CMK (cell line): ENCODE data around the gene APOBEC3C.
"Not testable (repeated sequence)": the region's sequence is repeated elsewhere in the genome, so short reads cannot be mapped to it uniquely, and the experiment has no call there.

Experiments used
- DNase-seq: peaks from one replicate; pipeline ENCODE4 v3.0.0-alpha.2; 2010; ENCODE audit warnings: low read depth

APOBEC3C gene

DNA sequence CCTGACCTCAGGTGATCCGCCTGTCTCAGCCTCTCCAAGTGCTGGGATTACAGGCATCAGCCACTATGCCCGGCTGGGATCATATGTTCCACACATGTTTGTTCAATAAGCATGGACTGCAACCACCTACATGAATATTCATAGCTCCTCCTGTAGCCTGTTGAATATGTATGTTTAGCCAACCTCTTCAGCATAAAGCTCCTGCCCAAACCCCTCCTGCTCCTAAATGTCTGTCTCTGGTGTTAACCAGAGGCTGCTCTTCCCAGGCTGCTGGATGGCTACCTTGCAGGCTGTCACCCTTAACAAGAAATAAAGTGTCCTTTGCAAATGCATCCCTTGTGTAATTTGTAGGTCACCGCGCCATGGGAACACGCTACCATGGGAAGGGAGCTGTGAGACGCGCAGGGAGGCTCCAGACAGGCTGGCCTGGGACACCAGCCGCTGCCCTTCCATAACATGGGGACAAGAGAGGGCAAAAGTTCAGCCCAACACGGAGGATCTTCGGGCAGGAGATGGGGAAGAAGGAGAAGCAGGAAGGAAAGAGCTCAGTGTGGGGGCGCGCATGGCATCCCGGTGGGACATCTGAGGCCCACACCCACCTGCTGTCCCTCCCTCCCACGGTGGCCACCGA is 6.1 kb downstream of the APOBEC3C start:
- not testable (repeated sequence) for DNase-seq

DNA sequence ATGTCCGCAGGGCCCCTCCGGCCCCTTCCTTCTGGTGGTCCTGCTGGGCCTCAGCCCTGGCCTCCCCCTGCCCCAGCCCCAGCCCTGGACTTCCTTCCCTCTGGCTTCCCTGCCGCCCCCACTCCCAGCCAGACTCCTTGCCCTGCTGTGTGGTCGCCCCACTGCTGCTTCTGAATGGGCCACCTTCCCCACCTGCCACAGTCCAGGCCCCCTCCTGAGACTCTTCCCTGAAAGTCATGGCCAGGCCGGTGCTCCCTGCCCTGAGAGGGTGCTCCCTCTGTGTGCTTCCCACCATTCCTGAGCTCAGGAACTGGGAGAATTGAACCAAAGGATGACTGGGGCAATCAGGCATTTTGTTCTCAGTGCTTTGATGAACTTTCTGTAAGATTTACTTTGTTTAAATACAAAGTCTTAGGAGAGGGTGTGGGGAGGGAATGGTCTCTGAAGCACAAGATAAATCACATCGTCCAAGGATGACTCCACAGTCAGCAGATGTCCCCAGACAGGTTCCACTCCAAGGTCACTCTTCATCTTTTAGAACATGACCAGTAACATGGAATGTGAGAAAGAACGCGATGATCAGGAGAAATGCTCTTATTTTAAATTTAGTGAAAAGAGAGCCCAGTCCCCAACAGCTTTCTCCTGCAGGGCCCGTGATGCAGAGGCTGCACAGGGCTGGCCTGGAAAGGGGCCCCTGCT is 7.6 kb downstream of the APOBEC3C start:
- no peak for DNase-seq

DNA sequence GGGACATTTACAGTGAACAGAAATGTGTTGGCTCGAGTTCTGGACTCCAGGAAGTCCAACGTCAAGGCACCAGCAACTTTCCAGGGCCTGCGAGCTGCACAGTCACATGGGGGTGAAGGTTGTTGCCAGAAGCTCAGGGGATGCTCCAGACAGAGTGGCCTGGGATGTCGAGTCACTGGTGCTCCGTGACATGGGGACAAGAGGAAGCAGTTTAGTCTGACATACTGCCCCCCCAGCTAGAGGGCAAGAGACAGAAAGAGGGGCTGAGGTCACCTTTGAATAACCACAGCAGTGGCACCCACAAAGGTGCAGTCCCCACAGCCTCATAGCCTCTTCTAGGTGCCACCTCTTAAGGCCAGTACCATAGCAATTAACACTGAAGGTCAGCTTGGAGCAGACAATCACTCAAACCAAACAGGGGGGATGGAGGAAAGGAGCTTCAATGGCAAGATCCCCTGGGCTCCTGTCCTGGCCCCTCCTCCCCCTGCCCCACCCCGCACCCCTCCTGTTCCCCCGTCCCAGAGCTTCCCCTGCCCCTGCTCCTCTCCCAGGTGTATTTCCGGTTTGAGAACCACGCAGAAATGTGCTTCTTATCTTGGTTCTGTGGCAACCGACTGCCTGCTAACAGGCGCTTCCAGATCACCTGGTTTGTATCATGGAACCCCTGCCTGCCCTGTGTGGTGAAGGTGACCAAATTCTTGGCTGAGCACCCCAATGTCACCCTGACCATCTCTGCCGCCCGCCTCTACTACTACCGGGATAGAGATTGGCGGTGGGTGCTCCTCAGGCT is 10.7 kb downstream of the APOBEC3C start:
- DNase-seq, result no peak

DNA sequence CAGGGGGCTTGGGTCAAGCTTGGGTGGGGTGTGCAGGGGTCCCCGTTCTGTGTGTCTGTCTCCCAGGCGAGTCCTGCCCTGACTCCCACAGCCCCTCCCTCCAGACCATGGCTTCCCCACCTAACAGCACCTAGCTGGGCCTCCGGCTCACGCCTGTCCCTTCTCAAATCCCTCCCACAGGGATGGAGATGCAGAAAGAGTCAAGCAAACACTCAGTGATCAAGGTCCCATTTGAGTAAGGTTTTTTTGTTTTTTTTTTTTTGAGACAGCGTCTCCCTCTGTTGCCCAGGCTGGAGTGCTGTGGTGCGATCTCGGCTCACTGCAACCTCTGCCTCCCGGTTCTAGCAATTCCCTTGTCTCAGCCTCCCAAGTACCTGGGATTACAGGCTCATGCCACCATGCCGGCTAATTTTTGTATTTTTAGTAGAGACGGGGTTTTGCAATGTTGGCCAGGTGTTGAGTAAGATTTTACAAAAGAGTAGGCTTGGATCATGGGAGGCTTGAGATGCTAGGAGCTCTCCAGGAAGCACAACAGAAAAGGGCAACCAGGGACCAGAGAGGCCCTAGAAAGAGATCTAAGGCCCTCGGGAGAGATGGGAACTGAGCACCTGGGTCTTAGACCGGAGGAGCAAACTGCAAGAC is 12.6 kb downstream of the APOBEC3C start:
- DNase-seq, result no peak

DNA sequence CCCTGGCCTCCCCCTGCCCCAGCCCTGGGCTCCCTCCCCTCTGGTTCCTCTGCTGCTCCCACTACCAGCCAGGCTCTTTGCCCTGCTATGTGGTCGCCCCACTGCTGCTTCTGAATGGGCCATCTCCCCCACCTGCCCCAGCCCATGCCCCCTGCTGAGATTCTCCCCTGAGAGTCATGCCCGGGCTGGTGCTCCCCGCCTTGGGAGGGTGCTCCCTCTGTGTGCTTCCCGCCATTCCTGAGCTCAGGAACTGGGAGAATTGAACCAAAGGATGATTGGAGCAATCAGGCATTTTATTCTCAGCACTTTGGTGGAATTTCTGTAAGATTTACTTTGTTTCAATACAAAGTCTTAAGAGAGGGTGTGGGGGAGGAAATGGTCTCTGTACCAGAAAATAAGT is 13.7 kb downstream of the APOBEC3C start:
- DNase-seq, result no peak

DNA sequence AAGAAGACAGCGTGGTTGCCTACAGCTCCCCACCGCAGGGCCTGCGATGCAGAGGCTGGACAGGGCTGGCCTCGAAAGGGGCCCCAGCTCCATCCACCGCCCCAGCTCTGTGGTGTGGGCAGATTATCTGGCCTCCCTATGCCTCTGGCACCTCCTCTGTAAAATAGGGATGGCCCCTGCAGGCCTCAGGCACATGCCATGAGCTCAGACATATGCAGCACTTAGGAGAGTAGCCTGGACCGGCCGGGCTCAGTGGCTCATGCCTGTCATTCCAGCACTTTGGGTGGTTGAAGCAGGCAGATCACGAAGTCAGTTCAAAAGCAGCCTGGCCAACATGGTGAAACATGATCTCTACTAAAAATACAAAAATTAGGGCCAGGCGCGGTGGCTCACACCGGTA is 14.2 kb downstream of the APOBEC3C start:
- DNase-seq, result no peak

DNA sequence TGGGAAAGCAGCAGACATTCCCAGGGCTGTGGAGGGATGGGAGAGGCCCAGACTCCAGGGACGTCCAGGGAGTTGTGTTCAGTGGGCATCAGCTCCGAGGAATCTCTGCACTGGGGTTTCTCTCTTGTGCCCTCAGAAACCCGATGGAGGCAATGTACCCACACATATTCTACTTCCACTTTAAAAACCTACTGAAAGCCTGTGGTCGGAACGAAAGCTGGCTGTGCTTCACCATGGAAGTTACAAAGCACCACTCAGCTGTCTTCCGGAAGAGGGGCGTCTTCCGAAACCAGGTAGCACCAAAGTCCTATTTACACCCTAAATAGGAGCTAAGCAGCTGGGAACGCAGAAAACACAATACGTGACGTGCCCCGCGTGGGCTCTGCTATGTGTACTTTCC is 15.2 kb downstream of the APOBEC3C start:
- DNase-seq, result no peak

DNA sequence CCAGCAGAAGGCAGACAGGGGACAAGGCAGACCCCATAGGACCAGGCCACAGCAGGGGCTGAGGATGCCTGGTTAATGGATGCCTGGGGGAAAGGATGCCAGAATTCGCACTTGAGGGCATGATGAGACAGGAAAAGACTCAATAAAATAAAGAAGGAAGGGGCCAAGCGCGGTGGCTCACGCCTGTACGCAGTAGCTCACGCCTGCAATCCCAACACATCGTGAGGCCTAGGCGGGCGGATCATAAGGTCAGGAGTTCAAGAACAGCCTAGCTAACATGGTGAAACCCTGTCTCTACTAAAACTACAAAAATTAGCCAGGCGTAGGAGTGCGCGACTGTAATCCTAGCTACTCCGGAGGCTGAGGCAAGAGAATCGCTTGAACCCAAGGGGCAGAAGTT is 16.6 kb downstream of the APOBEC3C start:
- DNase-seq, result no peak

DNA sequence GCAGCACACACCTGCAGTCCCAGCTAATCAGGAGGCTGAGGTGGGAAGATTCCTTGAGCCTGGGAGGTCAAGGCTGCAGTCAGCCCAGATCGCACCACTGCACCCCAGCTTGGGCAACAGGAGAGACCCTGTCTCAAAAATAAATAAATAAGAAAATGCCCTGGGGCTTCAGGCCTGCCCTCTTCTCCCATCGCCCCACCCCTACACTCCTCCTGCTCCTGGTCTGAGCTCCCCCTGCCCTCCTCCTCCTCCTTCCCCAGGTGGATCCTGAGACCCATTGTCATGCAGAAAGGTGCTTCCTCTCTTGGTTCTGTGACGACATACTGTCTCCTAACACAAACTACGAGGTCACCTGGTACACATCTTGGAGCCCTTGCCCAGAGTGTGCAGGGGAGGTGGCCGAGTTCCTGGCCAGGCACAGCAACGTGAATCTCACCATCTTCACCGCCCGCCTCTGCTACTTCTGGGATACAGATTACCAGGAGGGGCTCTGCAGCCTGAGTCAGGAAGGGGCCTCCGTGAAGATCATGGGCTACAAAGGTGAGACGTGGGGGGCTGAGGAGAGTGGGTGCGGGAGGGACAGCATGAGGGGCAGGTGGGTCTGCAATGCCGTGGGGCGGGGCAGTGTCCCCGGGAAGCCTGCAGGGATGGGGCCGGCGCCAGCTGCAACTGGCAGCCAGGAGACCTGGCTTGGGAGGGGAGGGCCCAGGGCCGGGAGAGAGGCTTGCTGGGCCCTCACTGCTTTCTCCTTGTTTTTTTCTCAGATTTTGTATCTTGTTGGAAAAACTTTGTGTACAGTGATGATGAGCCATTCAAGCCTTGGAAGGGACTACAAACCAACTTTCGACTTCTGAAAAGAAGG is 17.6 kb downstream of the APOBEC3C start:
- DNase-seq, result not testable (repeated sequence)

DNA sequence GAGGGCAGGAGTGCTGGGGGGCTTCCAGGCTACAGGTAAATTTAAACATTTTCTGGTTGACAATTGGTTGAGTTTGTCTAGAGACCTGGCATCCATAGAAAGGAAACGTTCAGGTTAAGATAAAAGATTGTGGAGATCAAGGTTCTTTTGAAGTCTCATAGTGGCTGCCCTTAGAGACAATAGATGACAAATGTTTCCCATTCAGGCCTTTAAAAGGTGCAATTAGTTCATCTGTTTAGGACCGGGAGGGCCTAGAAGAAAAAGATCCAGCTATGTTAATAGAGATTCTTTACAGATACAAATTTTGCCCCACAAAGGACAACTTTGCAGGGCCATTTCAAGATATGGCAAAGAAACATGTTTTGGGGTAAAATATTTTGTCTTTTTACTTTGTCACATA is 23.0 kb downstream of the APOBEC3C start:
- not testable (repeated sequence) for DNase-seq

DNA sequence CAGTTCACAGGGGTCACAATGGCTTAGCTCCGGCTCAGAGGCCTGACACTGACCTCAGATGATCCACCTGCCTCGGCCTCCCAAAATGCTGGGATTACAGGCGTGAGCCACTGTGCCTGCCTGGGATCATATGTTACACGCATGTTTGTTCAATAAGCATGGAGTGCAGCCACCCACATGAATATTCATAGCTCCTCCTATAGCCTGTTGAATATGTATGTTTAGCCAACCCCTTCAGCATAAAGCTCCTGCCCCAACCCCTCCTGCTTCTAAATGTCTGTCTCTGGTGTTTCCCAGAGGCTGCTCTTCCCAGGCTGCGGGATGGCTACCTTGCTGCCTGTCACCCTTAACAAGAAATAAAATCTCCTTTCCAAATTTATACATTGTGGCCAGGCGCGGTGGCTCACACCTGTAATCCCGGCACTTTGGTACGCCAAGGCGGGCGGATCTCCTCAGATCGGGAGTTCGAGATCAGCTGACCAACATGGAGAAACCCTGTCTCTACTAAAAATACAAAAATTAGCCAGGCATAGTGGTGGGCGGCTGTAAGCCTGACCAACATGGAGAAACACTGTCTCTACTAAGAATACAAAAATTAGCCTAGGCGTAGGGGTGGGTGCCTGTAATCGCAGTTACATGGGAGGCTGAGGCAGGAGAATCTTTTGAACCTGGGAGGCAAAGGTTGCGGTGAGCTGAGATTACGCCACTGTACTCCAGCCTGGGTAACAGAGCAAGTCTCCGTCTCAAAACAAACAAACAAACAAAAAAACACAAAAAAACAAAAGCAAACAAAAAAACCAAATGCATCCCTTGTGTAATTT is 25.5 kb downstream of the APOBEC3C start:
- DNase-seq, result no peak

DNA sequence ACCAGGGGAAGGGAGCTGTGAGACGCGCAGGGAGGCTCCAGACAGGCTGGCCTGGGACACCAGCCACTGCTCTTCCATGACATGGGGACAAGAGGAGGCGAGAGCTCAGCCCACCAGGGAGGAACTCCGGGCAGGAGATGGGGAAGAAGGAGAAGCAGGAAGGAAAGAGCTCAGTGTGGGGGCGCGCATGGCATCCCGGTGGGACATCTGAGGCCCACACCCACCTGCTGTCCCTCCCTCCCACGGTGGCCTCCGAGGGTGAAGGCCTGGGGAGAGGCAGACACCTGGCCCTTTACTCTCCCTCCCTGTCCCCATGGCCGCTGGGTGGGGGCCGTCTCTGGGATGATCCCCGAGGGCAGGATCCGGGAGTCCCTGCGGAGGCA is 26.1 kb downstream of the APOBEC3C start:
- DNase-seq, result not testable (repeated sequence)

DNA sequence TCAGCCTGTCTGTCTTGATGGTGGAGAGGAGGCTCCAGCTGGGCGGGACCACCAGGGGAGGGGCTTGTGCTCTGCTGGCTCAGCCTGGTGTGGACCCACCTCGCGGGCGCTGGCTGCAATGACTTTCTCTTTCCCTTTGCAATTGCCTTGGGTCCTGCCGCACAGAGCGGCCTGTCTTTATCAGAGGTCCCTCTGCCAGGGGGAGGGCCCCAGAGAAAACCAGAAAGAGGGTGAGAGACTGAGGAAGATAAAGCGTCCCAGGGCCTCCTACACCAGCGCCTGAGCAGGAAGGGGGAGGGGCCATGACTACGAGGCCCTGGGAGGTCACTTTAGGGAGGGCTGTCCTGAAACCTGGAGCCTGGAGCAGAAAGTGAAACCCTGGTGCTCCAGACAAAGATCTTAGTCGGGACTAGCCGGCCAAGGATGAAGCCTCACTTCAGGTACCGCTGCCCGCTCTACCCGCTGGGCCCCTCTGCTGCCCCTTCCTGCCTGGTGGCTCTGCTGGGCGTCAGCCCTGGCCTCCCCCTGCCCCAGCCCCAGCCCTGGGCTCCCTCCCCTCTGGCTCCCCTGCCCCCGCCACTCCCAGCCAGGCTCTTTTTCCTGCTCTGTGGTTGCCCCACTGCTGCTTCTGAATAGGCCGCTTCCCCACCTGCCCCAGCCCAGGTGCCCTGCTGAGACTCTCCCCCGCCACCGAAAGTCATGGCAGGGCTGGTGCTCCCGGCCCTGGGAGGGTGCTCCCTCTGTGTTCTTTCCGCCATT is 26.7 kb downstream of the APOBEC3C start, which contains the start of gene APOBEC3F:
TSS of gene APOBEC3F (plus strand) at position 327 of the 759 bp plus-strand sequence. CDS start at position 424, 97 bp downstream.
- DNase-seq, result peak; percentile 47

DNA sequence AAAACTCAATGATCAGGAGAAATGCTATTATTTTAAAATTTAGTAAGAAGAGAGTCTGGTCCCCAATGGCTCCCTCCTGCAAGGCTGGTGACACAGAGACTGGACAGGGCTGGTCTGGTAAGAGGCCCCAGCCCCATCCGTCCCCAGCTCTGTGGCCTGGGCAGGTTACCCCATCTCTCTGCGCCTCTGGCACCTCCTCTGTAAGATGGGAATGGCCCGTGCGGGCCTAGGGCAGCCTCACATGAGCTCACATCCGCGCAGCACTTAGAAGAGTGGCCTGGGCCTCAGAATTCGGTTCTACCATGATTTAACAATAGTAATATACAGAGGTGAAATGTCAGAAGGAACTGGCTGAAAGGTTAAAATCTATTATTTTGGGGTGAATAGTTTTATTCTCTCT is 27.9 kb downstream of the APOBEC3C start:
- DNase-seq, result no peak

DNA sequence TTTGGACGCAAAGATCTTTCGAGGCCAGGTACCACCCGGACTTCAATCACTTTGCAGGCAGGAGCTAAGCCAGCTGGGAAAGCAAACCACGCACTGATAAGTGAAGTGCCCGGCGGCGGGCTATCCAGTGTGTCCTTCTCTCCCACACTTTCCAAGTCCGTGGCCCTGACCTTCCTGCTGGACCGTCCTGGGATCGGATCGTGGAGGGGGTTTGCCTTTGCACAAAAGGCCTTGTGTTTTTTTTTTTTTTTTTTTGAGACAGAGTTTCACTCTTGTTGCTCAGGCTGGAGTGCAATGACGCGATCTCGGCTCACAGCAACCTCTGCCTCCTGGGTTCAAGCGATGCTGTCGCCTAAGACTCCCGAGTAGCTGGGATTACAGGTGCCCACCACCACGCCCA is 29.0 kb downstream of the APOBEC3C start:
- DNase-seq, result not testable (repeated sequence)

DNA sequence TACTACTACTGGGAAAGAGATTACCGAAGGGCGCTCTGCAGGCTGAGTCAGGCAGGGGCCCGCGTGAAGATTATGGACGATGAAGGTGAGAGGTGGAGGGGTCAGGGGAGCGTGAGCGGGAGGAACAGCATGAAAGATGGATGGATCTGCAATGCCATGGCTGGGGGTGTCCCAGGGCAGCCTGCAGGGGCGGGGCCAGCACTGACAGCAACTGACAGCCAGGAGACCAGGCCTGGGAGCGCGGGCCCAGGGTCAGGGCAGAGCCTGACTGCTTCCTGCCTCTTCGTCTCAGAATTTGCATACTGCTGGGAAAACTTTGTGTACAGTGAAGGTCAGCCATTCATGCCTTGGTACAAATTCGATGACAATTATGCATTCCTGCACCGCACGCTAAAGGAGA is 31.1 kb downstream of the APOBEC3C start:
- DNase-seq, result not testable (repeated sequence)

DNA sequence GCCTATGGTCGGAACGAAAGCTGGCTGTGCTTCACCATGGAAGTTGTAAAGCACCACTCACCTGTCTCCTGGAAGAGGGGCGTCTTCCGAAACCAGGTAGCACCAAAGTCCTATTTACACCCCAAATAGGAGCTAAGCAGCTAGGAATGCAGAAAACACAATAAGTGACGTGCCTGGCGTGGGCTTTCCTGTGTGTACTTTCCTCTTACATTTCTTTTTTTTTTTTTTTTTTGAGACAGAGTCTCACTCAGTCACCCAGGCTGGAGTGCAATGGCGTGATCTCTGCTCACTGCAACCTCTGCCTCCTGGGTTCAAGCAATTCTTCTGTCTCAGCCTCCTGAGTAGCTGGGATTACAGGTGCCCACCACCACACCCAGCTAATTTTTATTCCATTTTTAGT is 35.4 kb downstream of the APOBEC3C start:
- DNase-seq, result not testable (repeated sequence)

DNA sequence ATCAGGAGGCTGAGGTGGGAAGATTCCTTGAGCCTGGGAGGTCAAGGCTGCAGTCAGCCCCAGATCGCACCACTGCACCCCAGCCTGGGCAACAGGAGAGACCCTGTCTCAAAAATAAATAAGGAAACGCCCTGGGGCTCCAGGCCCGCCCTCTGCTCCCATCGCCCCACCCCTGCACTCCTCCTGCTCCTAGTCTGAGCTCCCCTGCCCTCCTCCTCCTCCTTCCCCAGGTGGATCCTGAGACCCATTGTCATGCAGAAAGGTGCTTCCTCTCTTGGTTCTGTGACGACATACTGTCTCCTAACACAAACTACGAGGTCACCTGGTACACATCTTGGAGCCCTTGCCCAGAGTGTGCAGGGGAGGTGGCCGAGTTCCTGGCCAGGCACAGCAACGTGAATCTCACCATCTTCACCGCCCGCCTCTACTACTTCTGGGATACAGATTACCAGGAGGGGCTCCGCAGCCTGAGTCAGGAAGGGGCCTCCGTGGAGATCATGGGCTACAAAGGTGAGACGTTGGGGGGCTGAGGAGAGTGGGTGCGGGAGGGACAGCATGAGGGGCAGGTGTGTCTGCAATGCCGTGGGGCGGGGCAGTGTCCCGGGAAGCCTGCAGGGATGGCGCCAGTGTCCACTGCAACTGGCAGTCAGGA is 37.9 kb downstream of the APOBEC3C start:
- not testable (repeated sequence) for DNase-seq

DNA sequence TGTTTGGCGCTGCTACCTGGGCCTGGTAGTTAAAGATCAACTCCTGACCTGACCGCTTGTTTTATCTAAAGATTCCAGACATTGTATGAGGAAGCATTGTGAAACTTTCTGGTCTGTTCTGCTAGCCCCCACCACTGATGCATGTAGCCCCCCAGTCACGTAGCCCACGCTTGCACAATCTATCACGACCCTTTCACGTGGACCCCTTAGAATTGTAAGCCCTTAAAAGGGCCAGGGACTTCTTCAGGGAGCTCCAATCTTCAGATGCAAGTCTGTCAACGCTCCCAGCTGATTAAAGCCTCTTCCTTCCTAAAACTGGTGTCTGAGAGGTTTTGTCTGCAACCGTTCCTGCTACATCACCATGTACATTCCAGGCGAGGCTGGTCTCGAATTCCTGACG is 41.6 kb downstream of the APOBEC3C start:
- no peak for DNase-seq
